Sigmoid colon (tissue), 7 donors: ENCODE results near the gene SLC39A11. TPM values are rescaled to one million over a fixed set of nuclear protein-coding genes. Genes with fewer than 3 reads are reported as not detected.

Source experiments
- DNase-seq: peaks from one replicate; pipeline ENCODE4 v3.0.0-alpha.2; 2019
- H3K27ac ChIP-seq, 4 donors: fragments of 200-600 bp; sonication (generic); one replicate each; pipeline ENCODE4 v1.5.1; 2016 to 2019; ENCODE audit warnings: mild to moderate bottlenecking in 1 of 4
- H3K27me3 ChIP-seq, 3 donors: fragments of 200-600 bp; sonication (generic); one replicate each; pipeline ENCODE4 v1.5.1; 2019; ENCODE audit warnings: mild to moderate bottlenecking in 1 of 3
- H3K36me3 ChIP-seq, 4 donors: fragments of 200-600 bp; sonication (generic); one replicate each; pipeline ENCODE4 v1.5.1; 2016 to 2019
- H3K4me1 ChIP-seq, 4 donors: fragments of 200-600 bp; sonication (generic); one replicate each; pipeline ENCODE4 v1.5.1; 2017 to 2019
- H3K4me3 ChIP-seq, 4 donors: fragments of 200-600 bp; sonication (generic); one replicate each; pipeline ENCODE4 v1.5.1; 2017 to 2019; ENCODE audit warnings: mild to moderate bottlenecking in 2 of 4, moderate library complexity in 1 of 4
- H3K9me3 ChIP-seq, 4 donors: fragments of 200-600 bp in 3 of 4; sonication (generic) in 3 of 4; one replicate each; pipeline versions ENCODE4 v1.5.1 to v1.6.1; 2013 to 2019
- CTCF ChIP-seq, 4 experiments: fragments of 450-650 bp in 3 of 4; fragments of 200-600 bp in 1 of 4; IDR thresholded peaks; one replicate each; pipeline ENCODE4 v1.5.1; 2016 to 2019; ENCODE audit warnings: antibody characterized with exemption in 4 of 4, mild to moderate bottlenecking in 3 of 4, moderate library complexity in 2 of 4
- EP300 ChIP-seq, 4 donors: sonication (generic); formaldehyde crosslinking; IDR thresholded peaks; one replicate each; pipeline ENCODE4 v1.6.1; 2017; ENCODE audit warnings: antibody characterized with exemption in 4 of 4
- POLR2A ChIP-seq, 2 donors: fragments of 450-650 bp; IDR thresholded peaks; one replicate each; pipeline ENCODE4 v1.6.1; 2016; ENCODE audit warnings: antibody characterized with exemption in 2 of 2, mild to moderate bottlenecking in 2 of 2, moderate library complexity in 2 of 2
- POLR2AphosphoS5 ChIP-seq, 4 donors: sonication (generic); formaldehyde crosslinking; IDR thresholded peaks; one replicate each; pipeline ENCODE4 v1.6.1; 2017; ENCODE audit warnings: antibody characterized with exemption in 4 of 4
- WGBS, 2 donors: extraction: QIAGEN DNeasy Blood & Tissue Kit; methylation state at CpG; one replicate each; pipeline ENCODE4 v1.1.7; 2013; 5-methylcytosine and 5-hydroxymethylcytosine counted together
- intact Hi-C: fragments of 100-400 bp; cut with DNase I; formaldehyde crosslinking; loops from one replicate; pipeline ENCODE4 v1.15.1; 2023
- polyA plus RNA-seq, 3 donors: library from polyadenylated mRNA; stranded (reverse); fragments of 200-250 nt; gene quantifications; one replicate each; pipeline ENCODE4 v1.2.3, GENCODE V29; 2013
- total RNA-seq, 4 donors: library from RNA; depleted of rRNA; stranded (reverse); fragments of >200 nt; gene quantifications; one replicate each; pipeline ENCODE4 v1.1.0, GENCODE V29; 2016
- donor health status: healthy with polysubstance abuse.
- donor health status: Bipolar disorder and iron deficiency.
- donor health status: healthy.

Gene SLC39A11
- total and polyA plus RNA-seq, 7 donors = 7.6 to 16.4 (median 8.4) TPM

- Histone ChIP-seq H3K27ac (no peak overlapping the region), H3K9me3 (no peaks in the 10 kb centered on the region), H3K27me3 (no peaks in the 10 kb centered on the region), H3K4me1 (no peaks in the 10 kb centered on the region), H3K4me3 (no peak overlapping the region), H3K36me3 (no peaks in the 10 kb centered on the region)
- intact Hi-C loops = no loop called here
- DNase-seq = no peak
- TF ChIP-seq CTCF (IDR thresholded peaks at IDR 0.05) (no peak), POLR2AphosphoS5 (IDR thresholded peaks at IDR 0.05) (no peak), EP300 (IDR thresholded peaks at IDR 0.05) (no peak), POLR2A (IDR thresholded peaks at IDR 0.05) (no peak)
- whole genome bisulfite sequencing, 2 donors = 95 to 97% methylated on average over 10 of the region's 10 CpGs
Observed at GRCh38 chr17:72915625-72916081, 176.8 kb downstream of the SLC39A11 start.

- no peak for TF ChIP-seq POLR2AphosphoS5 (IDR thresholded peaks at IDR 0.05)
- no peak for TF ChIP-seq CTCF (IDR thresholded peaks at IDR 0.05)
- TF ChIP-seq EP300 (IDR thresholded peaks at IDR 0.05) = no peak
- no peak for TF ChIP-seq POLR2A (IDR thresholded peaks at IDR 0.05)
- Histone ChIP-seq H3K36me3 (no peaks in the 10 kb centered on the region), H3K27ac (no peak overlapping the region), H3K27me3 (no peaks in the 10 kb centered on the region), H3K9me3 (no peaks in the 10 kb centered on the region), H3K4me1 (no peaks in the 10 kb centered on the region), H3K4me3 (no peak overlapping the region)
- no peak for DNase-seq
- intact Hi-C loops = no loop called here
- 90 to 97% methylated on average over 5 of the region's 5 CpGs for WGBS, 2 donors
Observed at GRCh38 chr17:72913142-72913682, 179.3 kb downstream of the SLC39A11 start.

- Histone ChIP-seq H3K27ac (no peak overlapping the region), H3K4me3 (no peak overlapping the region), H3K9me3 (no peaks in the 10 kb centered on the region), H3K27me3 (no peaks in the 10 kb centered on the region), H3K36me3 (no peaks in the 10 kb centered on the region), H3K4me1 (no peaks in the 10 kb centered on the region)
- intact Hi-C loops = no loop called here
- 73 to 86% methylated on average over 3 of the region's 3 CpGs for WGBS, 2 donors
- TF ChIP-seq POLR2AphosphoS5 (IDR thresholded peaks at IDR 0.05) = no peak
- TF ChIP-seq POLR2A (IDR thresholded peaks at IDR 0.05) = no peak
- no peak for TF ChIP-seq CTCF (IDR thresholded peaks at IDR 0.05)
- no peak for TF ChIP-seq EP300 (IDR thresholded peaks at IDR 0.05)
- no peak for DNase-seq
Observed at GRCh38 chr17:72906306-72906705, 186.2 kb downstream of the SLC39A11 start.

- Histone ChIP-seq H3K4me3 (no peak overlapping the region), H3K4me1 (no peaks in the 10 kb centered on the region), H3K27me3 (no peaks in the 10 kb centered on the region), H3K9me3 (no peaks in the 10 kb centered on the region), H3K36me3 (no peaks in the 10 kb centered on the region), H3K27ac (no peak overlapping the region)
- 83 to 86% methylated on average over 4 of the region's 4 CpGs for WGBS, 2 donors
- intact Hi-C loops = no loop called here
- no peak for TF ChIP-seq POLR2AphosphoS5 (IDR thresholded peaks at IDR 0.05)
- TF ChIP-seq CTCF (IDR thresholded peaks at IDR 0.05) = no peak
- no peak for TF ChIP-seq POLR2A (IDR thresholded peaks at IDR 0.05)
- TF ChIP-seq EP300 (IDR thresholded peaks at IDR 0.05) = no peak
- no peak for DNase-seq
Observed at GRCh38 chr17:72903522-72903921, 189.0 kb downstream of the SLC39A11 start.

- H3K27ac ChIP-seq = no peak overlapping the region
- DNase-seq = no peak
- no peaks in the 10 kb centered on the region for H3K4me1 ChIP-seq
- H3K9me3 ChIP-seq = no peaks in the 10 kb centered on the region
- 97 to 100% methylated on average over 3 of the region's 3 CpGs for WGBS, 2 donors
- H3K4me3 ChIP-seq = no peak overlapping the region
- H3K36me3 ChIP-seq = no peaks in the 10 kb centered on the region
- TF ChIP-seq EP300 (IDR thresholded peaks at IDR 0.05) = no peak
- TF ChIP-seq POLR2A (IDR thresholded peaks at IDR 0.05) = no peak
- TF ChIP-seq CTCF (IDR thresholded peaks at IDR 0.05) = no peak
- intact Hi-C loops = no loop called here
- H3K27me3 ChIP-seq = no peaks in the 10 kb centered on the region
Observed at GRCh38 chr17:72901657-72902056, 190.8 kb downstream of the SLC39A11 start.
